ENCODE results near the gene CGB1.

DNA sequence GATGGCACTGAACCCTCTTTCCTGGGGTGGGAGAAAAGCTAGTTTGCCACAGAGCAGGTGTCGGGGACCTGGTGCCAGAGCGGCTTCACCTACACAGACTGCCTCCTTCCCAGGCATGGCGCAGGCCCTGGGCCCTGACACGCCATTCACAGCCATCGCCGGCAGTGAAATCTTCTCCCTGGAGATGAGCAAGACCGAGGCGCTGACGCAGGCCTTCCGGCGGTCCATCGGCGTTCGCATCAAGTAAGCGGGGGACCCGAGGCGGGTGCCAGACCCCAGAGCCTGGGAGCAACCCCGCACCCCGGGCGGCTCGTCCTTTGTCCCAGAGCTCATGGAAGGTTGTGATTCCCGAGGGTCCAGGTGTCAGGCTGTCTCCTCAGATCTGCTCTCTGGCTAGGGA is 29.8 kb downstream of the CGB1 start:
- TF ChIP-seq POLR2A (IDR thresholded peaks at IDR 0.05; ENCODE audit: low read depth, low read length): no peak
- TF ChIP-seq, protein P1, sequence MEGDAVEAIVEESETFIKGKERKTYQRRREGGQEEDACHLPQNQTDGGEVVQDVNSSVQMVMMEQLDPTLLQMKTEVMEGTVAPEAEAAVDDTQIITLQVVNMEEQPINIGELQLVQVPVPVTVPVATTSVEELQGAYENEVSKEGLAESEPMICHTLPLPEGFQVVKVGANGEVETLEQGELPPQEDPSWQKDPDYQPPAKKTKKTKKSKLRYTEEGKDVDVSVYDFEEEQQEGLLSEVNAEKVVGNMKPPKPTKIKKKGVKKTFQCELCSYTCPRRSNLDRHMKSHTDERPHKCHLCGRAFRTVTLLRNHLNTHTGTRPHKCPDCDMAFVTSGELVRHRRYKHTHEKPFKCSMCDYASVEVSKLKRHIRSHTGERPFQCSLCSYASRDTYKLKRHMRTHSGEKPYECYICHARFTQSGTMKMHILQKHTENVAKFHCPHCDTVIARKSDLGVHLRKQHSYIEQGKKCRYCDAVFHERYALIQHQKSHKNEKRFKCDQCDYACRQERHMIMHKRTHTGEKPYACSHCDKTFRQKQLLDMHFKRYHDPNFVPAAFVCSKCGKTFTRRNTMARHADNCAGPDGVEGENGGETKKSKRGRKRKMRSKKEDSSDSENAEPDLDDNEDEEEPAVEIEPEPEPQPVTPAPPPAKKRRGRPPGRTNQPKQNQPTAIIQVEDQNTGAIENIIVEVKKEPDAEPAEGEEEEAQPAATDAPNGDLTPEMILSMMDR (IDR thresholded peaks at IDR 0.05; ENCODE audit: extremely low read depth in 1 of 2, insufficient read depth in 1 of 2, low read depth in 1 of 2, low read length in 2 of 2): no peak
- TF ChIP-seq JUN (IDR thresholded peaks at IDR 0.05; ENCODE audit: borderline replicate concordance, insufficient read depth, insufficient read length, low read depth): no peak

Data from endothelial cell of umbilical vein (primary cell).